GM12878 (cell line): ENCODE measurements around the gene WNT9B. TPM values are rescaled to one million over a fixed set of nuclear protein-coding genes. Genes with fewer than 3 reads are reported as not detected.

Experiments used
- CEBPZ ChIP-seq: fragments of 150-350 bp; IDR thresholded peaks from 2 replicates; pipeline ENCODE4 v1.6.1; 2016; ENCODE audit warnings: low read depth, low read length
- E4F1 ChIP-seq: fragments of 450-650 bp; IDR thresholded peaks from 2 replicates; pipeline ENCODE4 v1.6.1; 2018; ENCODE audit warnings: borderline replicate concordance, mild to moderate bottlenecking; ENCODE audit not compliant: partially characterized antibody
- EGR1 ChIP-seq, 2 experiments: IDR thresholded peaks; 1 replicate in 1 of 2; 2 replicates in 1 of 2; pipeline ENCODE4 v1.6.1; 2011 to 2012; ENCODE audit warnings: low read depth in 2 of 2, low read length in 2 of 2, borderline replicate concordance in 1 of 2, mild to moderate bottlenecking in 1 of 2, moderate library complexity in 1 of 2
- NFXL1 ChIP-seq: fragments of 450-650 bp; IDR thresholded peaks from 2 replicates; pipeline ENCODE4 v1.6.1; 2017; ENCODE audit warnings: antibody characterized with exemption, mild to moderate bottlenecking, borderline replicate concordance
- USF1 ChIP-seq: IDR thresholded peaks from 2 replicates; pipeline ENCODE4 v1.6.1; 2011; ENCODE audit warnings: borderline replicate concordance, low read depth, mild to moderate bottlenecking, moderate library complexity, mixed read lengths, low read length; ENCODE audit not compliant: insufficient read depth; ENCODE audit errors: extremely low read length
- polyA plus RNA-seq, 11 experiments: library from polyadenylated mRNA; depleted of rRNA in 4 of 11; unstranded in 6 of 11; stranded (reverse) in 5 of 11; fragments of >200 nt; fragmentation: Nextera tagmentation in 4 of 11; fragmentation: Illumina TruSeq in 1 of 11; extraction: Ambion mirVana in 4 of 11; extraction: Trizol in 1 of 11; gene quantifications; 1 replicate in 1 of 11; 2 replicates in 10 of 11; pipeline versions ENCODE4 v1.2.1 to v1.2.3, GENCODE V29; 2011 to 2016; ENCODE audit warnings: inconsistent platforms in 2 of 11, missing spikeins in 2 of 11, low read depth in 1 of 11
- total RNA-seq, 4 experiments: library from RNA; depleted of rRNA in 3 of 4; stranded (reverse); fragments of >200 nt in 3 of 4; fragmentation: Illumina TruSeq in 1 of 4; extraction: Trizol in 1 of 4; gene quantifications; 2 replicates each; pipeline versions ENCODE4 v1.2.1 to v1.2.3, GENCODE V29; 2013 to 2021

The WNT9B gene
- total and polyA plus RNA-seq, 10 of the 15 experiments (the other 5 are each of a cell fraction or from before 2014, with no cell fraction given) = not detected

GRCh38 chr17:46929413-46929812 lies 78.0 kb downstream of the WNT9B start (continued):
- no peak for TF ChIP-seq E4F1
- TF ChIP-seq USF1 = no peak
- no peak for TF ChIP-seq CEBPZ
- TF ChIP-seq NFXL1 = no peak
- TF ChIP-seq EGR1 (IDR thresholded peaks at IDR 0.05; ENCODE audit: borderline replicate concordance in 1 of 2, low read depth in 2 of 2, low read length in 2 of 2) = no peak
